DMS 273 treated with DMSO at 0.1 percent for 48 hours (cell line): ENCODE data around the gene POC1A.

Experiments
- DNase-seq: peaks from one replicate; lab custom pipeline; 2025; lab: John Stamatoyannopoulos, UW

Gene POC1A

DNA sequence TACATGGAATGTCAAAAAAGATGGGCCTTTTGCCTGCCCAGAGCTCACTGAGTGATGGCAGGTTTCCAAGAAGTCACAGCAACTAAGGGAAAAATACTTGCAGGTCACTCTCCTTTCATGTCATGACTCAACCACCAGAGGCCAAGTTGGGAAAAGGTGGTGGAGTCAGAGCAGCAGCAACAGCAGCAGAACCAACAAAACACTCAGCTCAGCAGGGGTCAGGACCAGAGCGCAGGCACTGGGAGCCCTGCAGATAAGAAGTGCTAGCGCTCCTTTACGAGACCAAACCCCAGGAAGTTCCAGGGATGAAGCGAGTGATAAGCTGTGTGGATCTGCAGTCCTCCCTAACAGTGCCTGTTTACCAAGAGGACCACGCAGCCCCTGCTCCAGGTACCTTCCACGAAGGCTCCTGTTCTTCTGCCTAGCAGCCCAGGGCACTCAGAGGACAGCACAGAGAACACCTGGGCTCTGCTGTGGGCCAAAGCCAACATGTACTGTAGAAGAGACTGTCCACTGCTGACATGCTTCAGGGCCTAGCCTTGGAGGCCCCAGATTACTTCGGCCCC, 26.0 kb downstream of the POC1A start:
- no peak for DNase-seq

GRCh38 chr3:52126500-52126899, 27.7 kb downstream of the POC1A start:
- no peak for DNase-seq

DNA sequence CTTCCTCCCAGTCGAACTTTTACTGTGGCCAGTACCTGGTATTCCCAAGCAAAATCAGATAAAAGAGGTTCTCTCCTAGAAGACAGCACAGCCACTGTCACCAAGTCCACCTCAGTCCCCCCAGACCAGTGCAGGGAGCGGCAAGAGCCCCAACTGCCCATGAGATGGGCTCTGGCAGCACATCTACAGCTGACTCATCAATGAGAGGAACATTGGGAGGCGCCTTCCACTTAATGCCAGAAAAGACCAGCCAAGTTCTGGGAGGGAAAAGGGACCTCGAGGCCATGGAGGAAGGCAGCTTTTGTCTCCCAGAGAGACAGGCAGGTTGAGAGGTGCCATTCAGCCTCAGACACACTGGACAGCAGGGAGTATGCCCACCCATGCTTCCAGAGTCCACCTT, 28.2 kb downstream of the POC1A start:
- DNase-seq, result no peak

- DNase-seq, result no peak
Observed at GRCh38 chr3:52124766-52125165, 29.5 kb downstream of the POC1A start.

- no peak for DNase-seq
Observed at GRCh38 chr3:52124126-52124525, 30.1 kb downstream of the POC1A start.

GRCh38 chr3:52123106-52123725, 31.0 kb downstream of the POC1A start:
- no peak for DNase-seq

DNA sequence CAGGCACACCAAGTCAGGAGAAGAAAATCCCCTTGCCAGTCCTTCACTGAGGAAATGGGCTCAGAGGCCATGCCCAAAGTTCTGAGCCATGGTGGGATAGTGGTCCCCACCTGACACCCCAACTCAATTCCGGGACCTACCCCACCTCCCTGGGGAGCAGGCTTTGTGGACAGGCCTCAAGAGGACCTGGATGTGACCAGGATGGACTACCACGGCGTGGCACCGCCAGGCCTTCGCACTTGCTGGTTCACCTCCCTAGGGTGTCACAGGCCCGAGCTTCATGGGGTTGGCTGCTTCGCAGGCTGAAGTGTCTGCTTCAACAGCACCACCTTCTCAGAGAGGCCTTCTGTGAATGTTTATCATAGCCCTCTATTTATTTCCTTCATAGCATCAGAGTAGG, 31.7 kb downstream of the POC1A start:
- no peak for DNase-seq

DNA sequence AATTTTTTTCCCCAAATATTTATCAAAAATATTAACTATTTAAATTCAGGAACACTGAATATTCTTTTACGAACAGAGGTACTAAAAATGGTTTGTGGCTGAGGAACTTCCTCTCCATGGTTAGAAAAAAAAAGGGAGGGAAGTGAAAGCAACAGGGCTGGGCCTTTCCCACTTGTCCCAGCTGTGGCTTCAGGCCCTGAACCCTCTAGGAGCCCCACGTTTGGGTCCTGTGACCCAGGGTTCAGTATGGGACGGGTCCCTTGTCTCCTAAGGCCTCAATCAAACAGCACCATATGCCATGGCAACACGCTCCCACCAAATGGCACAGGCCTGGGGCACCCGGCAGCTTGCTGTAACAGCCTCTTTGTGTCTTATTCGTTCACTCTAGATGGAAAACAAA, 32.4 kb downstream of the POC1A start:
- DNase-seq, result no peak

DNA sequence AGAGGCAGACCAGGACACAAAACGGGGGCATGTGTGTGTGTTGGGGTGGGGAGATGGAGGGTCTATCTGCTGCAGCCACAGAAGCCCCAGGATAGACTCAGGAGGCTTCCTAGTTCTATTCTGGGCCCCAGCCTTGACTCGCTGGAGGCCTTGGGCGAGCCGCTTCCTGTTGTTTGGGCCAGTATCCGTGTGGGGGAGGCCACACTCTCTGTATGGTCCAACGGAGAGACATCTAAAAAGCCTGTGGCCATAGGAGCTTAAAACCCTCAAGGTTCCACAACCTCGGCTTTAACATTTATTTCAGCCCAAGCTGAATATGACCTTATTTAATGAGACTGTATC, 32.8 kb downstream of the POC1A start:
- DNase-seq, result no peak

DNA sequence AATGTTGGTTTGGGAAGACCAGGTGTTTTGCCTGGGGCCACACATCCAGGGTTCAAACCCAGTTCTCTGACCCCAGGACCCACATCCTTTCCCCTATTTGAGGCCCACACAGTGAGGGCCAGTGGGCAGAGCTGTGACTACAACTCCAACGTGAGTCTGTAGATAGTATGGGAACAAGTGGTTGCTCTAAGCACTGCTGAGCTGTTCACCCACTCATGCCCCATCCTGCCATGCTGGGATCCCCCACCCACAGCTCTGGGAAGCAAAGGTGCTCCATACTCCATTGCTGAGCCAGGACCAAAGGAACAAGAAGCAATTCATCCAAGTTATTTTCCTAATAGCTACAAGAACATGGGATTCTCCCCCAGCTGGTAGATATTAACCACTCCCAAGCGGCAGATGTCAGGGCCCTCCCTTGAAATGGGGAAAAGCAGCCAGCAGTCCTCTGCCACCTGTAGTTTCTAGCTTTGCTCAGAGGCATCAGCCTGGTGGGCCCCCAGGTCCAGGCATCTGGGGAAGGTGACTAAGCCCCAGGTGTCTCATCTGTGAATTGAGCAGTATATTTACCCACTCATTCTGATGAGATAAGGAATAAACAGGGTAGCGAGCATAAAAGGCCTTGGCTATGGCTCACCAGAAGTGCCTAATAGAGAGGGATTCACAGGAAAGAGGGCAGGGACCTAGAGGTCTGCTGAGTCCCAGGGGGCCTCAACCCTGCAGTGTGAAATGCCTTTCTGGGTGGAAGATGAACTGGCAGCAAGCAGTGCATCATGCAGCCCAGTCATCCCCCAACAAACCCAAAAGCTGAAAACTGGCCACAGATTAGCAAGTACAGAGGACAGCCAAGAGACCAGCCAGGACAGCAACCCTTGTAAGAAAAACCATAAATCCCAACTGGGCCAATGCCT, 33.4 kb downstream of the POC1A start:
- no peak for DNase-seq

- no peak for DNase-seq
Observed at GRCh38 chr3:52119826-52120225, 34.4 kb downstream of the POC1A start.

- DNase-seq, result no peak
Observed at GRCh38 chr3:52119099-52119498, 35.1 kb downstream of the POC1A start.

DNA sequence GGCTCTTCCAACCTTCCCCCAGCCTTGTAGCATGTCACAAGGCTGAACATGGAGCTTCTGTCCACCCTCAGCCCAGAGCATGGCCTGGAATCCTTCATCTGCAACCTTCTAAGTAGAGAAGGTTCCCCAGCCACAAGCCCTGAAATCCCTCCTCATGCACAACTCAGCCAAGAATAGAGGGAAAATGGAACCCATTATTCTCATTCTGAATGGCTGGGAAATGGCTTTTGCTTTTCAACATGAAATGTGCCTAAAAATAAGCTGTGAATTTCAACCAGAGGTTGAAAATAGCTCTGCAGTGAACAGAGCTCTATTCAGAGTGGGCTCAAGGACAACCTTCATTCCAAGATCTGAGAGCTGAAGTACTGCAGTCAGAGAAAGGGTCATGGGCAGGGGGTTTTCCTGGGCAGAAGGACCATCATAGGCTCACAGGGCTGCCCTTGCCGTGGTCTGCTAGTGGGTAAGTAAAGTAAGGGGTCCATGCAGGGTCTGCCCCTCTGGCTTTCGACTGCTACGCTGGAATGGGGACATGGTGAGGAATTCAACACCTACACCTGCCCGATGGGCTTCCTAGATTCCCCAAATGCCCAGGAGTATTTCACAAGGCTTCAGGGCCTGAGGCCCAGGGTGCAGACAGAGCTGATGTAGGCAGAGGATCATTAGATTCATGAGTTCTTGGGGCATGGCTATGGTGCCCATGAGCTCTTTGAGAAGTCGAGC, 35.9 kb downstream of the POC1A start:
- no peak for DNase-seq

- DNase-seq, result no peak
Observed at GRCh38 chr3:52117537-52117936, 36.7 kb downstream of the POC1A start.

DNA sequence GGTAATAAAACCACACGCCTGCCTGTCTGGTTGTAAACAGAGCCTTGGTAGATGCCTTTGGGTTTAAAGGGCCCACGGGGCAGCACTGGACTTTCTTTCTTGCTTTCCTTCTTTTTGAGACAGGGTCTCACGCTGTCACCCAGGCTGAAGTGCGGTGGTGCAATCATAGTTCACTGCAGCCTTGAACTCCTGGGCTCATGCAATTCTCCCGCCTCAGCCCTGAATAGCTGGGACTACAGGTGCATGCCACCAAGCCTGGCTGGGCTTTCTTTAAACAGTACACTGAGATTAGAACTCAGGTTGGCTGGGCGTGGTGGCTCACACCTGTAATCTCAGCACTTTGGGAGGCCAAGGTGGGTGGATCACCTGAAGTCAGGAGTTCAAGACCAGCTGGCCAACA, 42.2 kb downstream of the POC1A start:
- DNase-seq, result no peak

- DNase-seq, result no peak
Observed at GRCh38 chr3:52110502-52110901, 43.7 kb downstream of the POC1A start.

DNA sequence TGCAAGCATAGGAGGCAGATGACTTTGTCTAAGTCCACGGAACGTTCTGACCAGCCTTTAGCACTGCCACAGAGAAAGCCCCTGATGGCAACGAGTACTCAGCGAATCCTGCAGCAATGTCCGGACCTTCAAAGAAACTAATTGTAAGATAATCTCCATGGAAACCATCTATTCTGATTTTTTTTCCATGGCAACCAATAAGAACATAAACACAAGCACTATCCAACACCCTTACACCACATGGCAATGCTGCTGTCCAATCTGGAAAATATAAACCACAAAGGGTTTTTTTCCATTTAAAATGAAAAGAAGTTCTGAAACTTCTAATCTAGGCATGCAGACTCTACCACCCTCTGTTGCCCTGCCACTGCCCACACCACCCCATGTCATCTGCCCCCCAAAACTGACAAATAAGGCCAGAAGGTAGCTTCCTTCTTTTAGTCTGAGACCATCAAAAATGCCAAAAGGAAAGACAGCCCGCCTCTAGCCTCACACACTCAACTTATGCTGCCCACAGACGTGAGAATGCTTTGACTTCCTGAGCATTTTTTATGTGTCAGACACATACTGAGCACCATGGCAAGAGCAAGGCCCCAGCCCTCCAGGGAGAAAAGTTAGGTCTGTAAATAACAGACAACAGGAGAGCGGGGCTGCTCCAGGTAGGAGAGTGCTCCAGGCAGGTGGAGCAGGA, 44.5 kb downstream of the POC1A start:
- no peak for DNase-seq

DNA sequence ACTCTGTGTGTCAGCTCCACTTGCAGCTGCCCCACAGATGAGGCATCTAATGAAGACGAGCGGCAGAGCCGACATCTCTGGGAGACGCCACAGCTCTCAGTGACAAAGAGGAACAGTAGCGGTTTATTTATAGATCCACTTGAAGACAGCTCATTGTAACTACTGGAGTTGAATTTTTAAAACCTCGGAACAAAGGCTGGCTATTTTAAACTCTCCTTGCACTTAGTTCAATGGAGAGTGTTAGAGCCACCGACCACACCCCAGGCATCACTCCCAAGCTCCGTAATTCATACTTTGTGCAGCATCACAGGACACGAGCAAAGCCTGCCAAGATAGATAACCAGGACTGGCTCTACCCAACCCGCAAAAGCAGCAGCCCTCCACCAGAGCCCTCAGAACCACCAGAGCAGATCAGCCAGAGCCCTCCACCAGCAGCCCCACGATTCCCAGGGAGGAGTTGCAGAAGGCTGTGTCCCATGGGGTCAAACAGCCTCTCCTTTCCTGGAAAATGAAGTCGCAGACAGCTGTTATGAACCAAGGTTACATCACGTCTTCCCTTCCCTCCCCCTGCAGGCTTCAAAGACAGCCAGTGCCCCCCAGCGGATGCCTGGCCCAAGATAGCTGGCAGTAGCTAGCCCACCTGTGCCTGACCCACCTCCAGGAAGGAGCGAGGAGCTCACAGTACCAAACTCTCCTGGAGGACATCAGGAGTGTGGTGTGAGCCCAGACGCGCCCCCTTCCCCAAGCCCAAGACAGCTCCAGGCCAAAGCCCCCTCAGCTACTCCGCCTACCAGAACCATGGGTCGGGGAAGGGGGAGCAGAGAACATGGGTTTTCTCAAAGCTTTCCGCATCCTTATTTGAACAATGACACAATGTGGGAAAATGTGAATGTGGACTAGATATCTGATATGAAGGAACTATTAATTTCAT, 45.7 kb downstream of the POC1A start:
- no peak for DNase-seq

DNA sequence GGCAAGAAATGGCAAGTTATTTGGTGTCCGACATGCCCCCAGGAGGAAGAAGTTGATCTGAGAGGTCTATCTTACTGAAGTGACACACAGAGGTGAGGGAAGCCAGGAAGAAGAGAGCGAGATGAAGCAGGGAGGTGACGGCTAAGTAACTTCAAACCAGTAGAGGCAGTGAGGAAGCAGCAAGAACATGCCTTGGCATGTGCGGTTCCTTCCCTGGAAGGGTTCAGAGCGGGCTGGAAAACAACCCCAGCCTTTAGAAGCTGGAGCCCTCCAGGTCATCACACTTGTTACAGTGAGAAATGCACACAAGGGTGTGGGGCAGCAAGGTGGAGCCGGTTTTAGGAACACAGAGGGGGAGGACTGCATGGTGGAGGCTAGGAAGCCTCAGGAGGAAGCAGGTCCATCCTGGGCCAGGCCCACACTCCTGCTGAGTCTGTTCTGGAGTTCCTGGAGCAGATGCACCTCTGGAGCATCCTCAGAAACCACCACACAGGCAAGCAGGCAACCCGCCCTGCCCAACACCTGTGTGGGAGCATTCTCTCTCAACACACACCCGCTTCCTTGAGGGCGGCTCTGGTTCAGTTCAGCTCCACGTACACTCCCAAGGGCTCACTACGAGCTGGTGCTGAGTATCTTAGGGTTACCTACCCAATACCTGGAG, 47.1 kb downstream of the POC1A start:
- DNase-seq, result no peak
